H9 (cell line): Measurements from ENCODE around the gene APOBEC3B. TPM values are rescaled to one million over a fixed set of nuclear protein-coding genes. Genes with fewer than 3 reads are reported as not detected.

ENCODE experiments used
- DNase-seq: peaks from one replicate; pipeline ENCODE4 v3.0.0-alpha.2; 2017
- H2AFZ ChIP-seq: one replicate; pipeline ENCODE4 v1.6.1; 2013; ENCODE audit warnings: mild to moderate bottlenecking, low read length, control low read depth, moderate library complexity
- H2AK5ac ChIP-seq: 2 replicates; pipeline ENCODE4 v1.6.1; 2013; ENCODE audit warnings: low read length, control low read depth, mixed read lengths; ENCODE audit not compliant: insufficient read length
- H2BK120ac ChIP-seq: one replicate; pipeline ENCODE4 v1.6.1; 2013; ENCODE audit warnings: low read depth, mild to moderate bottlenecking, low read length, control low read depth, inconsistent platforms; ENCODE audit not compliant: poor library complexity, severe bottlenecking
- H2BK12ac ChIP-seq: 2 replicates; pipeline ENCODE4 v1.6.1; 2013; ENCODE audit warnings: low read length, control low read depth, mixed read lengths, low read depth; ENCODE audit not compliant: insufficient read length
- H2BK15ac ChIP-seq: 2 replicates; pipeline ENCODE4 v1.6.1; 2013; ENCODE audit warnings: low read depth, low read length, control low read depth
- H2BK20ac ChIP-seq: one replicate; pipeline ENCODE4 v1.6.1; 2013; ENCODE audit warnings: low read depth, mild to moderate bottlenecking, low read length, control low read depth, inconsistent platforms; ENCODE audit not compliant: poor library complexity, severe bottlenecking
- H2BK5ac ChIP-seq: 2 replicates; pipeline ENCODE4 v1.6.1; 2013; ENCODE audit warnings: low read length, control low read depth, mixed read lengths; ENCODE audit not compliant: insufficient read length
- H3K14ac ChIP-seq: 2 replicates; pipeline ENCODE4 v1.6.1; 2013; ENCODE audit warnings: low read length, control low read depth; ENCODE audit not compliant: insufficient read depth
- H3K18ac ChIP-seq: 2 replicates; pipeline ENCODE4 v1.6.1; 2013; ENCODE audit warnings: low read depth, mild to moderate bottlenecking, mixed read lengths, low read length, control low read depth; ENCODE audit not compliant: insufficient read length
- H3K23ac ChIP-seq: 2 replicates; pipeline ENCODE4 v1.6.1; 2013; ENCODE audit warnings: low read length, control low read depth, mixed read lengths, low read depth; ENCODE audit not compliant: insufficient read length
- H3K23me2 ChIP-seq: 2 replicates; pipeline ENCODE4 v1.6.1; 2013; ENCODE audit warnings: low read depth, mild to moderate bottlenecking, mixed read lengths, low read length, control low read depth; ENCODE audit not compliant: insufficient read length, poor library complexity, severe bottlenecking
- H3K27ac ChIP-seq: 2 replicates; pipeline ENCODE4 v1.5.1; 2013; ENCODE audit warnings: low read length, control low read depth, mixed read lengths, low read depth; ENCODE audit not compliant: insufficient read length
- H3K27me3 ChIP-seq: 2 replicates; pipeline ENCODE4 v1.6.1; 2013; ENCODE audit warnings: low read length, control low read depth, inconsistent platforms; ENCODE audit not compliant: insufficient read depth
- H3K4ac ChIP-seq: 2 replicates; pipeline ENCODE4 v1.6.1; 2013; ENCODE audit warnings: low read depth, mild to moderate bottlenecking, control low read depth, inconsistent platforms, low read length, moderate library complexity
- H3K4me1 ChIP-seq: 2 replicates; pipeline ENCODE4 v1.6.1; 2013; ENCODE audit warnings: low read length, control low read depth, inconsistent platforms; ENCODE audit not compliant: insufficient read depth
- H3K4me2 ChIP-seq: 2 replicates; pipeline ENCODE4 v1.6.1; 2013; ENCODE audit warnings: low read length, control low read depth, mixed read lengths; ENCODE audit not compliant: insufficient read length, insufficient read depth
- H3K56ac ChIP-seq: 2 replicates; pipeline ENCODE4 v1.6.1; 2013; ENCODE audit warnings: low read depth, mild to moderate bottlenecking, mixed read lengths, low read length, control low read depth; ENCODE audit not compliant: insufficient read length
- H3K79me1 ChIP-seq: 2 replicates; pipeline ENCODE4 v1.6.1; 2013; ENCODE audit warnings: low read depth, mild to moderate bottlenecking, moderate library complexity, low read length, control low read depth, inconsistent platforms; ENCODE audit not compliant: insufficient read depth, poor library complexity, severe bottlenecking
- H3K79me2 ChIP-seq: 2 replicates; pipeline ENCODE4 v1.6.1; 2013; ENCODE audit warnings: low read length, control low read depth, inconsistent platforms; ENCODE audit not compliant: insufficient read depth
- H3K9ac ChIP-seq: 2 replicates; pipeline ENCODE4 v1.6.1; 2013; ENCODE audit warnings: low read length, control low read depth, mixed read lengths; ENCODE audit not compliant: insufficient read length; ENCODE audit errors: extremely low read depth
- H3K9me3 ChIP-seq: one replicate; pipeline ENCODE4 v1.6.1; 2013; ENCODE audit warnings: low read depth, low read length, inconsistent platforms; ENCODE audit not compliant: control insufficient read depth
- H3T11ph ChIP-seq: one replicate; pipeline ENCODE4 v1.6.1; 2013; ENCODE audit warnings: mild to moderate bottlenecking, low read length, control low read depth, inconsistent platforms
- H4K20me1 ChIP-seq: one replicate; pipeline ENCODE4 v1.6.1; 2013; ENCODE audit not compliant: control insufficient read depth, insufficient read length, insufficient read depth
- H4K5ac ChIP-seq: 2 replicates; pipeline ENCODE4 v1.6.1; 2013; ENCODE audit warnings: low read depth, mild to moderate bottlenecking, mixed read lengths, low read length, control low read depth; ENCODE audit not compliant: insufficient read length
- H4K8ac ChIP-seq: replicated peaks from 2 replicates; pipeline ENCODE4 v1.6.1; 2013; ENCODE audit warnings: low read length, control low read depth, mixed read lengths, low read depth; ENCODE audit not compliant: insufficient read length
- H4K91ac ChIP-seq: 2 replicates; pipeline ENCODE4 v1.6.1; 2013; ENCODE audit warnings: low read depth, mild to moderate bottlenecking, moderate library complexity, mixed read lengths, low read length, control low read depth; ENCODE audit not compliant: insufficient read length
- H3K27ac Mint-ChIP-seq, 3 experiments: 2 replicates in 2 of 3; 3 replicates in 1 of 3; pipeline ENCODE4 v1.8.0; 2020 to 2021; ENCODE audit warnings: mixed read lengths in 3 of 3, mild to moderate bottlenecking in 1 of 3, moderate library complexity in 1 of 3
- H3K27me3 Mint-ChIP-seq: 2 replicates; pipeline ENCODE4 v1.8.0; 2021; ENCODE audit warnings: low read depth, mild to moderate bottlenecking, moderate library complexity, mixed read lengths
- H3K36me3 Mint-ChIP-seq, 3 experiments: 2 replicates in 2 of 3; 3 replicates in 1 of 3; pipeline ENCODE4 v1.8.0; 2020 to 2021; ENCODE audit warnings: low read depth in 3 of 3, mixed read lengths in 3 of 3; ENCODE audit not compliant: insufficient read depth in 1 of 3
- H3K4me1 Mint-ChIP-seq, 2 experiments: 2 replicates each; pipeline ENCODE4 v1.8.0; 2020; ENCODE audit warnings: mixed read lengths in 2 of 2
- H3K4me3 Mint-ChIP-seq, 2 experiments: 2 replicates in 1 of 2; 3 replicates in 1 of 2; pipeline ENCODE4 v1.8.0; 2020 to 2021; ENCODE audit warnings: mild to moderate bottlenecking in 2 of 2, mixed read lengths in 2 of 2, moderate library complexity in 1 of 2
- H3K9me3 Mint-ChIP-seq, 2 experiments: 2 replicates in 1 of 2; 3 replicates in 1 of 2; pipeline ENCODE4 v1.8.0; 2020; ENCODE audit warnings: mild to moderate bottlenecking in 2 of 2, mixed read lengths in 2 of 2, moderate library complexity in 1 of 2
- WGBS: extraction: QIAGEN DNeasy Blood & Tissue Kit; methylation state at CpG from one replicate; pipeline ENCODE4 v1.1.7; 2013; ENCODE audit warnings: missing lambda C conversion rate, low lambda C conversion rate, mixed read lengths; ENCODE audit not compliant: insufficient read length; ENCODE audit errors: extremely low coverage; 5-methylcytosine and 5-hydroxymethylcytosine counted together
- total RNA-seq: library from RNA; stranded (reverse); gene quantifications from 2 replicates; pipeline ENCODE4 v1.2.1, GENCODE V29; 2021
- TF ChIP-seq, protein P1 (sequence below): fragments of 200-600 bp; sonication (generic); conservative IDR thresholded peaks from 3 replicates; pipeline ENCODE4 v1.8.0; 2021; ENCODE audit warnings: antibody characterized with exemption, mild to moderate bottlenecking

APOBEC3B gene
- total RNA-seq, 1 experiment from 2014 or later: 29.0 TPM

DNA sequence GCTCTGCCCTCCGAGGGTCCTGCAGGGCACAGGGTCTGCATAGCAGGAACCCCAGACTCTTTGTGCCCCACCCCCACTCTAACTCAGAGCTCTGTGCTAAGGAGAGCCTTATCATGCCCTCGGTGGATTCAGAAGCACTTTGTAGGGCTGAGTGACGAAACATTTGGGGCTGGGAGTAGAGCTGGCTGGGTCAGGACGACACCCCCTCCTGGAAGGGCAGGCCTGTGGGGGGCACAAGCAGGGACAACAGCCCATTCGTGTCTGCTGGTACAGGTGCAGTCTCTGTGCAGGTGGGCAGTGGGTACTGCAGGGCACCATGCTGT, 15.8 kb upstream of the APOBEC3B start:
- no peak overlapping the region for H3K18ac ChIP-seq
- H3K23ac ChIP-seq: no peak overlapping the region
- H2BK12ac ChIP-seq: no peak overlapping the region
- H2BK15ac ChIP-seq: no peak overlapping the region
- Mint-ChIP-seq H3K36me3 (no peaks in the 10 kb centered on the region), H3K4me3 (no peak overlapping the region), H3K4me1 (peaks cover 19 to 29% of the 10 kb centered on the region in 2 experiments), H3K27me3 (peaks cover 14% of the 10 kb centered on the region), H3K27ac (0 out of 7 replicates have a peak overlapping the region, but pooled peaks of 1 of the 3 experiments have one; percentile 31), H3K9me3 (no peaks in the 10 kb centered on the region; a peak in 2 of 5 replicates)
- H3K23me2 ChIP-seq: no peaks in the 10 kb centered on the region
- no CpG with 5 or more reads among the region's 5 CpGs for WGBS
- H2BK20ac ChIP-seq: no peak overlapping the region
- no peak overlapping the region for H3K4me2 ChIP-seq
- H2BK5ac ChIP-seq: no peak overlapping the region
- no peak overlapping the region for H2AK5ac ChIP-seq
- DNase-seq: no peak
- H3K14ac ChIP-seq: no peak overlapping the region; the same call in 1 of the 2 replicates
- TF ChIP-seq, protein P1, sequence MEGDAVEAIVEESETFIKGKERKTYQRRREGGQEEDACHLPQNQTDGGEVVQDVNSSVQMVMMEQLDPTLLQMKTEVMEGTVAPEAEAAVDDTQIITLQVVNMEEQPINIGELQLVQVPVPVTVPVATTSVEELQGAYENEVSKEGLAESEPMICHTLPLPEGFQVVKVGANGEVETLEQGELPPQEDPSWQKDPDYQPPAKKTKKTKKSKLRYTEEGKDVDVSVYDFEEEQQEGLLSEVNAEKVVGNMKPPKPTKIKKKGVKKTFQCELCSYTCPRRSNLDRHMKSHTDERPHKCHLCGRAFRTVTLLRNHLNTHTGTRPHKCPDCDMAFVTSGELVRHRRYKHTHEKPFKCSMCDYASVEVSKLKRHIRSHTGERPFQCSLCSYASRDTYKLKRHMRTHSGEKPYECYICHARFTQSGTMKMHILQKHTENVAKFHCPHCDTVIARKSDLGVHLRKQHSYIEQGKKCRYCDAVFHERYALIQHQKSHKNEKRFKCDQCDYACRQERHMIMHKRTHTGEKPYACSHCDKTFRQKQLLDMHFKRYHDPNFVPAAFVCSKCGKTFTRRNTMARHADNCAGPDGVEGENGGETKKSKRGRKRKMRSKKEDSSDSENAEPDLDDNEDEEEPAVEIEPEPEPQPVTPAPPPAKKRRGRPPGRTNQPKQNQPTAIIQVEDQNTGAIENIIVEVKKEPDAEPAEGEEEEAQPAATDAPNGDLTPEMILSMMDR: no peak
- no peak overlapping the region for H3K27ac ChIP-seq
- H2AFZ ChIP-seq: no peak overlapping the region
- no peaks in the 10 kb centered on the region for H4K20me1 ChIP-seq
- H3K4ac ChIP-seq: no peak overlapping the region
- H3K79me1 ChIP-seq: no peaks in the 10 kb centered on the region
- H3K4me1 ChIP-seq: no peaks in the 10 kb centered on the region; the same call in 1 of the 2 replicates
- no peak overlapping the region for H3K9ac ChIP-seq
- no peak overlapping the region for H4K91ac ChIP-seq
- H3K27me3 ChIP-seq: no peaks in the 10 kb centered on the region
- no peak overlapping the region for H3K56ac ChIP-seq
- no peak overlapping the region for H2BK120ac ChIP-seq
- H4K5ac ChIP-seq: no peak overlapping the region
- no peak overlapping the region for H4K8ac ChIP-seq
- H3K79me2 ChIP-seq: no peaks in the 10 kb centered on the region
- H3K9me3 ChIP-seq: no peaks in the 10 kb centered on the region
- H3T11ph ChIP-seq: no peak overlapping the region
